GM12872 (cell line): ENCODE measurements around the gene TTC32.

Experiments used
- TF ChIP-seq, protein P1 (sequence below): IDR thresholded peaks from 3 replicates; pipeline ENCODE4 v1.5.1; 2011; ENCODE audit warnings: low read depth, mild to moderate bottlenecking, low read length, moderate library complexity; ENCODE audit not compliant: insufficient read depth

Gene TTC32

GRCh38 chr2:19850056-19851050 lies 51.4 kb downstream of the TTC32 start:
- TF ChIP-seq, protein P1, sequence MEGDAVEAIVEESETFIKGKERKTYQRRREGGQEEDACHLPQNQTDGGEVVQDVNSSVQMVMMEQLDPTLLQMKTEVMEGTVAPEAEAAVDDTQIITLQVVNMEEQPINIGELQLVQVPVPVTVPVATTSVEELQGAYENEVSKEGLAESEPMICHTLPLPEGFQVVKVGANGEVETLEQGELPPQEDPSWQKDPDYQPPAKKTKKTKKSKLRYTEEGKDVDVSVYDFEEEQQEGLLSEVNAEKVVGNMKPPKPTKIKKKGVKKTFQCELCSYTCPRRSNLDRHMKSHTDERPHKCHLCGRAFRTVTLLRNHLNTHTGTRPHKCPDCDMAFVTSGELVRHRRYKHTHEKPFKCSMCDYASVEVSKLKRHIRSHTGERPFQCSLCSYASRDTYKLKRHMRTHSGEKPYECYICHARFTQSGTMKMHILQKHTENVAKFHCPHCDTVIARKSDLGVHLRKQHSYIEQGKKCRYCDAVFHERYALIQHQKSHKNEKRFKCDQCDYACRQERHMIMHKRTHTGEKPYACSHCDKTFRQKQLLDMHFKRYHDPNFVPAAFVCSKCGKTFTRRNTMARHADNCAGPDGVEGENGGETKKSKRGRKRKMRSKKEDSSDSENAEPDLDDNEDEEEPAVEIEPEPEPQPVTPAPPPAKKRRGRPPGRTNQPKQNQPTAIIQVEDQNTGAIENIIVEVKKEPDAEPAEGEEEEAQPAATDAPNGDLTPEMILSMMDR = no peak

DNA sequence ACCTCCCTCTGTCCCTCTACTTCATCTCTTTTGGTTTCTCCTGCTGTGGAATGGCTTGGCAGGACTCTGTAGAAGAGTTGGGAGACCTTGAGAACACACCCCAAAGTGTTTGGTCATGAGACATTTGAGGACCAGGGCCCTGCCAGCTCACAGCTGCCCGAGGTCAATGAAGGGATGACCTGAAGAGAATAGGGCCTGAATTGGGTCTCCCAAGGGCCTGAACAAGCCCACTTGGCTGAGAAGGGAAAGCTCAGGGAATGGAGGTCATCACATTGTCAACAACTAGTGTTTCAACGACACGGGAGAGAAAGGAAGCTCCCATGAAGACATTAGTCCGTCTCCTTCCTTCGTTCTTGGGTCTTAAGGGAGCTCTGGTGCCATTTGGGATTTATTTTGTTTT lies 52.8 kb downstream of the TTC32 start:
- TF ChIP-seq, protein P1 = no peak

GRCh38 chr2:19848029-19848750 lies 53.6 kb downstream of the TTC32 start:
- TF ChIP-seq, protein P1 = no peak

GRCh38 chr2:19847486-19847885 lies 54.3 kb downstream of the TTC32 start:
- TF ChIP-seq, protein P1 = no peak
